GM21717 (cell line): ENCODE data around the gene RUNX1.

ENCODE experiments used
- ATAC-seq: cut with Tn5 transposase; IDR thresholded peaks from one replicate; pipeline ENCODE4 v1.9.1; 2021; ENCODE audit warnings: mild to moderate bottlenecking, moderate library complexity; ENCODE audit not compliant: unreplicated experiment

RUNX1 gene

GRCh38 chr21:35017256-35017655, 31.8 kb downstream of the RUNX1 start:
- ATAC-seq = no peak

- no peak for ATAC-seq
Observed at GRCh38 chr21:35016517-35017188, 32.4 kb downstream of the RUNX1 start.

GRCh38 chr21:35016071-35016470, 33.0 kb downstream of the RUNX1 start:
- no peak for ATAC-seq

- no peak for ATAC-seq
Observed at GRCh38 chr21:35015435-35016024, 33.6 kb downstream of the RUNX1 start.

- ATAC-seq = no peak
Observed at GRCh38 chr21:35014302-35015041, 34.6 kb downstream of the RUNX1 start.

GRCh38 chr21:35011681-35012080, 37.4 kb downstream of the RUNX1 start:
- ATAC-seq = no peak

- no peak for ATAC-seq
Observed at GRCh38 chr21:35010447-35010846, 38.7 kb downstream of the RUNX1 start.

- ATAC-seq = no peak
Observed at GRCh38 chr21:35007348-35007747, 41.8 kb downstream of the RUNX1 start.

GRCh38 chr21:35006771-35007170, 42.3 kb downstream of the RUNX1 start:
- ATAC-seq = no peak

- ATAC-seq = no peak
Observed at GRCh38 chr21:35006248-35006647, 42.9 kb downstream of the RUNX1 start.

GRCh38 chr21:35005560-35006224, 43.4 kb downstream of the RUNX1 start:
- ATAC-seq = no peak

GRCh38 chr21:35005077-35005476, 44.0 kb downstream of the RUNX1 start:
- no peak for ATAC-seq

- no peak for ATAC-seq
Observed at GRCh38 chr21:35004314-35004713, 44.8 kb downstream of the RUNX1 start.

- ATAC-seq = no peak
Observed at GRCh38 chr21:35002879-35003722, 46.0 kb downstream of the RUNX1 start.

GRCh38 chr21:34999397-34999941, 49.6 kb downstream of the RUNX1 start:
- no peak for ATAC-seq

- no peak for ATAC-seq
Observed at GRCh38 chr21:34998176-34998575, 50.9 kb downstream of the RUNX1 start.

- no peak for ATAC-seq
Observed at GRCh38 chr21:34997294-34997693, 51.8 kb downstream of the RUNX1 start.

GRCh38 chr21:34996304-34997101, 52.6 kb downstream of the RUNX1 start:
- ATAC-seq = no peak

GRCh38 chr21:34995979-34996303, 53.2 kb downstream of the RUNX1 start:
- ATAC-seq = no peak
